CD4-positive, alpha-beta T cell treated with Interferon gamma for 1 hour (primary cell): ENCODE measurements around the gene IFI44L.

Experiments used
- DNase-seq: peaks from one replicate; pipeline ENCODE4 v3.0.0-alpha.2; 2020

IFI44L gene

GRCh38 chr1:78619803-78620579, at the start of gene IFI44L:
Gene IFI44L, plus strand, starts transcription at chr1:78620448. Its CDS starts 7,468 bp downstream, at chr1:78627916.
- peak; percentile 10 for DNase-seq

DNA sequence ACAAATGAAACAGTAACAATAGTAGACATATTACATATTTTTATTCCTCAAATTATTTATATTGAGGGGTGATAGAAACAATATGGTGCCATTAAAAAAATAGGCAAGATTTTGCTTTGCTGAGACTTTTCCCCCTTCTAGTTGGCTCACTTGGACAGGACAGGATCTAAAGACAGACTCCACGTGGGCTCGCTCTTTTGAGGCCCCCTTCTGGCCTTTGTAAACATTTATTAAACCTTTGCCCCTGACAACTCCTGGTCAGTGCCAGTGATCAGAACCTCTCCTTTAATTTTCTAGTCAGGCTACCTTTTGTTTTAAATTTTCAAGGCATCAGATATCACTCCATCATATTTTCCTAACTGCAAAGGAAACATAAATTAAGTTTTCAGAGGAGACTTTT, 49.7 kb upstream of the IFI44L start:
- no peak for DNase-seq

- DNase-seq = no peak
Observed at GRCh38 chr1:78577257-78578100, 42.8 kb upstream of the IFI44L start.

- DNase-seq = no peak
Observed at GRCh38 chr1:78586572-78586971, 33.7 kb upstream of the IFI44L start.

GRCh38 chr1:78587211-78587610, 33.0 kb upstream of the IFI44L start:
- DNase-seq = no peak

DNA sequence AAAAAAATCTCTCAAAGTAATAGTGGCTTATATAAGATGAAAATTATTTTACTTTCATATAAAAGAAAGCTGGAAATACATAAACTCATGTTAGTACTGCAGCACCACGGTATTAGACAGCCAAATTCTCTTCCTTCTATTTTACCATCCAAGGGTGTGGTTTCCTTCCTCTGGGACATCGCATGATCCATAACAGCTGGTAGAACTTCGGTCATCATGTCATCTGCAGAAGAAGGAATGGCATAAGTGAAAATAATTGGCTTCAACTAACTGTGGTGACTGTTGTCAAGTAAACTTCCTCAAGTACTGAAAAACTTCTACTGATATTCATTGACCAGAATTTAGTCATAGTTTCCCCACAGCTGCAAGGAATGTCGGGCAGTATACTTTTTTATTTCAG, 28.3 kb upstream of the IFI44L start:
- no peak for DNase-seq

GRCh38 chr1:78599294-78599693, 21.0 kb upstream of the IFI44L start:
- DNase-seq = no peak

DNA sequence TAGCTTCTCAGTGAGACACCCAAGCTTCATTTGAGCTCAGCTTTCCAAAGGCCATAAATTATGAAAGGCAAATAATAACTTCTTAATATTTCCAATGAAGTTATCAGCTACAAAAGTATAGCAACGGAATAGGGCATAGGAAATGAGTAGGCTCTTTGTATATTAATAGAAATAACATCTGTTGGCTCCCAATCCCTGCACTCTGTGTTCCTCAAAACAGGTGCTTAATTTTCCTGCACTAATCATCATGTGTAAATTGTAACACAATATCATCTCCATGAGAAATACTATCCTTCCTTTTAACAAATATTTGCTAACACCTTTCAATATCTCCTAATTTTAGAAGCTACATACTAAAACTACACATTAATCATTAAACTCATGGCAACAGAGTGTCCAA, 19.2 kb upstream of the IFI44L start:
- no peak for DNase-seq

DNA sequence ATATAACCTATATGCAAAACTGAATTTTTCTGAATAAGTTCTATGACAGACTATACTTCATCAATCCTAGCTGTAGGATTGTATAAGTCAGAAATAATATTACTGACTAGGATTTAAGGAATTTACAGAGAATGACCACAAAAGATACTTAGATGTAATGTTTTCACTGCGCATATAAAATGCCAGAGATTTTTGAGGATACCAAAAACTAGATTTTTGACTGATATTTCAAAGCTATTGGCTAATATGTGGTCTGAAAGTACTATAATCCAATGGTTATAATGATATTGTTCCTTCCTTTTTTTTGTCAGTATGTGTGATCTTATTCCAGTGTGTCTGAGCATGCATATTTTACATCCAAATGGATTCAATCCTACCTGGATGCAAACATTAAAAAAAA, 17.0 kb upstream of the IFI44L start:
- no peak for DNase-seq

GRCh38 chr1:78604643-78605042, 15.6 kb upstream of the IFI44L start:
- DNase-seq = no peak

- no peak for DNase-seq
Observed at GRCh38 chr1:78606274-78606673, 14.0 kb upstream of the IFI44L start.

DNA sequence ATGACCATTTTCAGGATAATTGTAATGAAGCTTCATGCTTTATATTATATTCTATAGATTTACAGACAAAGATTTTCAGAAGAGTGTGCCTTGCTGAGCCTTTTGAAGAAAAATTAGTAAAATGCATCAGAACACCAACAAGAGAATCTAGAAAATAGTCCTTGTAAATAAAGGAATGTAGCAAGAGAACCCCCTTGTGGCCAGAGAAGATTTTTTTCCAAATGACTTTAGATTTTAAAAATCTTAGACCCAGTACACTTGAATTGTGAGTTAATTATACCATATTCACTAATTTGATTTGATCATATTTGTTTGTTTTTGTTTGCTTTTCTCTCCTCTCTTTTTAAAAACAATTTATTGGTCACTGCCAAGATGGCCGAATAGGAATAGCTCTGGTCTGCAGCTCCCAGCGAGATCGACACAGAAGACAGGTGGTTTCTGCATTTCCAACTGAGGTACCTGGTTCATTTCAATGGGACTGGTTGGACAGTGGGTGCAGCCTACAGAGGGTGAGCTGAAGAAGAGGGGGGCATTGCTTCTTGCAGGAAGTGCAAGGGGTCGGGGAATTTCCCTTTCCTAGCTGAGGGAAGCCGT, 12.8 kb upstream of the IFI44L start:
- DNase-seq = no peak

DNA sequence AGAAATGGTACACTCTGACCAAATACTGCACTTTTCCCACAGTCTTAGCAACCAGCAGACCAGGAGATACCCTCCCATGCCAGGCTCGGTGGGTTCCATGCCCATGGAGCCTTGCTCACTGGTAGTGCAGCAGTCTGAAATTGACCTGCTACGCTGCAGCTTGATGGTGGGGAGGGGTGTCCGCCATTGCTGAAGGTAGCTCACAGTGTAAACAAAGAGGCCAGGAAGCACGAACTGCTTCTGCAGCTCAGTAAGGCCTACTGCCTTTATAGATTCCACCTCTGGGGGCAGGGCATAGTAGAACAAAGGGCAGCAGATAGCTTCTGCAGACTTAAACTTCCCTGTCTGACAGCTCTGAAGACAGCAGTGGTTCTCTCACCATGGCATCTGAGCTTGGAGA, 12.3 kb upstream of the IFI44L start:
- no peak for DNase-seq

DNA sequence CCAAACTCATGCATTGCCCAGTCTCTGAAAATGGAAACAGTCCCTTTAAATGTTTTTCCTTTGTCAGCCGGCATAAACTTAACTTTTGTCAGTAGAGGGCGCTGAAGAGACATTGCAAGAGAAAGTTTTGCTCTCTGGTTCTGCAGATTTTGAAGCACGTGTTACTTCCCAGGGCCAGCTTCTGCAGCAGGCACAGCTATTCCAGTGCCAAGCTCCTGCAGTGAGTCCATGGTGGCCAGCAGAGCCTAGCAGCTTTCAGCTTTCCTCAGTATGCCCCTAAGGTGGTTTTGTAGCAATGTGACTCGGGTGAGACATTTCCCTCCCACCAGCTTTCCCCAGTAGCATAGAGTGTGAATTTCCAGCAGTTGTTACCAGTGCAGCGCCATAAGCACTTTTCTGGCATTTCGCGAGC, 2.6 kb upstream of the IFI44L start:
- DNase-seq = peak; percentile 33

DNA sequence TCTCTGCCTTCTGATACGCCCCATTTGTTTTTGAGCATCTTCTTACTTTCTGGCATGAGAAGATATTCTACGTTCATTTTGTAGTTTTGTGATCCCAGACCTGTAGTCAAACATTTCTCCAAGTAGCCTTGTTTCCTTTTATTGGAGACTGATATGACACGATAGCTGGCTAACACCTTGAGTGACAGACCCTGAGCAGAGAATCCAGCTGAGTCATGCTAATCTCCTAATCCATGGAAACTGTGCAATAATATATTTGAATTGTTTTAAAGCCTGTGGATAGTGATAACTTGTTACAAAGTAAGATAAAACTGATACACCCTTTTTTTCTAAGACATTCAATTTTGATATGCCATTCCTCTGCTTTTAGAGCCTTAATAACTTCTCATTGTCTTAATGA, 1.2 kb upstream of the IFI44L start:
- no peak for DNase-seq

GRCh38 chr1:78619446-78619802, 824 bp upstream of the IFI44L start:
- no peak for DNase-seq

GRCh38 chr1:78620666-78621065, 418 bp downstream of the IFI44L start:
- DNase-seq = no peak

GRCh38 chr1:78622548-78622947, 2.3 kb downstream of the IFI44L start:
- no peak for DNase-seq

DNA sequence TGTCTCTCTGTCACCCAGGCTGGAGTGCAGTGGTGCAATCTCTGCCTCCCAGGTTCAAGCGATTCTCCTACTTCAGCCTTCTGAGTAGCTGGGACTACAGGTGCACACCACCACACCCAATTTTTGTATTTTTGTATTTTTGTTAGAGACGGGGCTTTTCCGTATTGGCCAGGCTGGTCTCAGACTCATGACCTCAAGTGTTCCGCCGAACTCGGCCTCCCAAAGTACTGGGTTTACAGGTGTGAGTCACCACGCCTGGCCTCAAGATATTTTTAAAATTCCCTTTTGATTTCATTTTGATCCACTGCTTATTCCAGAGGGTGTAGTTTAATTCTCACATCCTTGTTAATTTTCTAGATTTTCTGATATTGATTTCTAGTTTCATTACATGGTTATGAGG, 3.8 kb downstream of the IFI44L start:
- DNase-seq = no peak

DNA sequence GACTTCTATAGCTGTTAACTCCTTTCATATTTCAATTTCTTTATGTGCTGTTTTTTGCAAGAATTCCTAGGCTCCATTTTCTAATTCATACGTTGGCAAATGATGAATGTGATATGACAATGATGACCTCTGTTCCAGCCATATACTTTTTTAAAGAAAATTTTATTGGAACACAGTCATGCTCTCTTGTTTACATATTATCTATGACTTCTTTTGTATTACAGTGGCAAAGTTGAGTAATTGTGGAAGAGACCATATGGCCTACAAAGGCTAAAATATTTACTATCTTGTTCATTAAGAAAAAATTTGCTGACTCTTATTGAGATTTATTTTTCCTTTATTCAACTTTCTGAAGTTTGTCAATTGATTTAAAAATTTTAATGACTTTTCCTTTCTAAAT, 7.1 kb downstream of the IFI44L start:
- DNase-seq = no peak

DNA sequence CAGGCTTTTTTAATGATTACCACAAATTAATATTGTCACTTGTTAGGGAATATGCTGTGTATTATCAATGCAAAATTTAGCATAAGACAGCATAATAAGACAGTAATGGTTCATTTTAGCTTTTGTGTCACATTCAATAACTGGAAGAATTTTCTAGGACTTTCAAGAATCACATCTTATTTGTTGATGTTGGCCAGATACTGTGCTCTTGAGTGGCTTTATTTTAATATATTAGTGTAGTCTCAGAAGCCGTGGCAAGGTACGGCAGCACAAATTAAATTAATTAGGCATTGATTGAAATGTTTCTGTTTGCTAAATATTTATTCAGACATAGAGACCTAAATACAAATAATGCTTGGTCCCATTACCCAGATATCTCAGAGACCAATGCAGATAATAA, 10.4 kb downstream of the IFI44L start:
- DNase-seq = no peak

DNA sequence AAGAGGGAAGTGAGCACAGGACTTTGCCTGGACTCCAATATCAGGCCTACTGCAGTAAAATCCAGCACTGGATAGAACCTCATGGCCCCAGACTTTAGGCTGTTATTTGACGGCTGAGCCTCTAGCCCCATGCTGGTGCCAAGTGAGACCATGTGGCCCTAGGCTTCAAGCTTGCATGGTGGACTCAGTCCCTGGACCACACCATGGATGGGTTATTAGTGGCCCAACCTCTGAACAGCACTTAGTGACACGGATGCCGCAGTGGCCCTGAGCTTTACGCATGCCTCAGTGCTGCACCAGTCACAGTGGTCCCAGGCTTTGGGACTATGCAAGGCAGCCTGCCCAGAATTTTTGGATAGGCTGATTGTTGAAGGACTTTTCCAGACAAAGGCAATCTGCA, 13.0 kb downstream of the IFI44L start:
- no peak for DNase-seq

- no peak for DNase-seq
Observed at GRCh38 chr1:78640462-78640861, 20.2 kb downstream of the IFI44L start.

DNA sequence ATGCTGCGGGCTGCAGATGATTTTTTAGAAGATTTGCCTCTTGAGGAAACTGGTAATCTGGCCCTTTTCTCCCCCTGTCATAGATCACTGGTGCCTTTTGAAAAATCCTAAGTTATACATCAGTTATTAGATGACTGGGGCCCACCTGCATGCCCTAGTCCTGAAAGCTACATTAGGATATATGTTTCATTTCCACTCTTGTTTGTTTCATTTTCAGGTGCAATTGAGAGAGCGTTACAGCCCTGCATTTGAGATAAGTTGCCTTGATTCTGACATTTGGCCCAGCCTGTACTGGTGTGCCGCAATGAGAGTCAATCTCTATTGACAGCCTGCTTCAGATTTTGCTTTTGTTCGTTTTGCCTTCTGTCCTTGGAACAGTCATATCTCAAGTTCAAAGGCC, 21.3 kb downstream of the IFI44L start:
- DNase-seq = no peak
